ENCODE results near the gene SEZ6L.

DNA sequence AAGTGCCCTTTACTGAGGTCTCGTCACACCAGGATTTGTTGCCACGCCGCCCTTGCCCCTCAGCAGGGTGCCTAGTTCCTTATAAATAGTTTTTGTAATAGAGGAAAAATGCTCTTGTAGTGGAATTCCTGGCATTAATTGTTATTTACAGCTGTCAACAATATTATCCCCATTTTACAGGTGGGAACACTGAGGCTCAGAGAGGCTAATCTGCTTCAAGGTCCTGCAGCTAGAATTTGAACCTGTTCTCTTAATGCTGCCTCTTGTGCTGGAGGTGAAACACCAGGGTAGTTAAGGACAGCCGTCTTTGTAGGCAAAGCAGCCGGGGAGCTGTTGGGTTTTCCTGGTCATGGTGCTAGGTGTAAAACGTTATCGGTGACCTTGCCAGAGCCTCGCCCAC, 159.0 kb downstream of the SEZ6L start:
- TF ChIP-seq, protein P1, sequence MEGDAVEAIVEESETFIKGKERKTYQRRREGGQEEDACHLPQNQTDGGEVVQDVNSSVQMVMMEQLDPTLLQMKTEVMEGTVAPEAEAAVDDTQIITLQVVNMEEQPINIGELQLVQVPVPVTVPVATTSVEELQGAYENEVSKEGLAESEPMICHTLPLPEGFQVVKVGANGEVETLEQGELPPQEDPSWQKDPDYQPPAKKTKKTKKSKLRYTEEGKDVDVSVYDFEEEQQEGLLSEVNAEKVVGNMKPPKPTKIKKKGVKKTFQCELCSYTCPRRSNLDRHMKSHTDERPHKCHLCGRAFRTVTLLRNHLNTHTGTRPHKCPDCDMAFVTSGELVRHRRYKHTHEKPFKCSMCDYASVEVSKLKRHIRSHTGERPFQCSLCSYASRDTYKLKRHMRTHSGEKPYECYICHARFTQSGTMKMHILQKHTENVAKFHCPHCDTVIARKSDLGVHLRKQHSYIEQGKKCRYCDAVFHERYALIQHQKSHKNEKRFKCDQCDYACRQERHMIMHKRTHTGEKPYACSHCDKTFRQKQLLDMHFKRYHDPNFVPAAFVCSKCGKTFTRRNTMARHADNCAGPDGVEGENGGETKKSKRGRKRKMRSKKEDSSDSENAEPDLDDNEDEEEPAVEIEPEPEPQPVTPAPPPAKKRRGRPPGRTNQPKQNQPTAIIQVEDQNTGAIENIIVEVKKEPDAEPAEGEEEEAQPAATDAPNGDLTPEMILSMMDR (IDR thresholded peaks at IDR 0.05) = no peak
- TF ChIP-seq POLR2A (IDR thresholded peaks at IDR 0.05) = no peak

Data from transverse colon (tissue), 3 donors.